GDM1 (cell line): ENCODE results near the gene IPO7.
A peak's percentile ranks its signal among the peaks of the same experiment; 100 is the strongest.
"Not testable (repeated sequence)": the region's sequence is repeated elsewhere in the genome, so short reads cannot be mapped to it uniquely, and the experiment has no call there.

Experiments
- DNase-seq: peaks from one replicate; lab custom pipeline; 2025; lab: John Stamatoyannopoulos, UW

Gene IPO7

GRCh38 chr11:9384535-9385326, at the start of gene IPO7:
Gene IPO7 (plus strand): TSS chr11:9384652. CDS start chr11:9384764, 112 bp downstream.
- DNase-seq = peak; percentile 84

GRCh38 chr11:9341638-9342178, 42.7 kb upstream of the IPO7 start:
- DNase-seq = no peak

GRCh38 chr11:9344061-9344680, 40.3 kb upstream of the IPO7 start:
- no peak for DNase-seq

GRCh38 chr11:9347100-9347499, 37.4 kb upstream of the IPO7 start:
- peak; percentile 38 for DNase-seq

DNA sequence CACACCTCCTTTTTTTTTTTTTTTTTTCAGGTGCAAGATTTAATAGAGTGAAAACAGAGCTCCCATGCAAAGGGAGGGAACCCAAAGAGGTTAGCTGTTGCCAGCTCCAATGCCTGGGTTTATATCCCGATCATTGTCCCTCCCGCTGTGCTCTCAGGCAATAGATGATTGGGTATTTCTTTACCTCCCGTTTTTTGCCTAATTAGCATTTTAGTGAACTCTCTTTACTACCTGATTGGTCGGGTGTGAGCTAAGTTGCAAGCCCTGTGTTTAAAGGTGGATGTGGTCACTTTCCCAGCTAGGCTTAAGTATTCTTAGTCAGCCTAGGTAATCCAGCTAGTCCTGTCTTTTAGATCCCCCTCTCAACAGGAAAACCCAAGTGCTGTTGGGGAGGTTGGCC, 36.7 kb upstream of the IPO7 start:
- not testable (repeated sequence) for DNase-seq

DNA sequence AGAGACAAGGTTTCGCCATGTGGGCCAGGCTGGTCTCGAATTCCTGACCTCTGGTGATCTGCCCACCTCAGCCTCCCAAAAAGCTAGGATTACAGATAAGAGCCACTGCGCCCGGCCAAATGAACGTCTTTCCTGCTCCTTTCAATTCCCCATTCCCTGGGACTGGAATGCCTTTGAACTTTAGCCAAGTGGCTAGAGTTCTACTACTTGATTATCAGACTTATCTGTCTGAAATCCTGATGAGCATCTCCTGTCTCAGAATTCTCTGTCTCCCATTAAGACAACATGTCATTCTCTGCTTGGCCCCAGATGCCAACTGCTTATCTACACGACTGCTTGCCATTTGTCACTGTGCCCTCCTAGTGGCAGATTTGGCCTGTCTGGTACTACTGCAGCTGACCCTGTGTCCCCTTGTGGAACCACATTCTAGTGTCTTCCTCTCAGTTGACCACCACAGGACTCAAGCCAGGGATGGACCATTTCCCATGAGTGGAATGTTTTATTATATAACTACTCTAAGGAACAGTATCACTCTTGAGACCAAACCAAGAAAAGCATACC, 33.1 kb upstream of the IPO7 start:
- DNase-seq = no peak

- no peak for DNase-seq
Measured at GRCh38 chr11:9357041-9357440, 27.4 kb upstream of the IPO7 start.

DNA sequence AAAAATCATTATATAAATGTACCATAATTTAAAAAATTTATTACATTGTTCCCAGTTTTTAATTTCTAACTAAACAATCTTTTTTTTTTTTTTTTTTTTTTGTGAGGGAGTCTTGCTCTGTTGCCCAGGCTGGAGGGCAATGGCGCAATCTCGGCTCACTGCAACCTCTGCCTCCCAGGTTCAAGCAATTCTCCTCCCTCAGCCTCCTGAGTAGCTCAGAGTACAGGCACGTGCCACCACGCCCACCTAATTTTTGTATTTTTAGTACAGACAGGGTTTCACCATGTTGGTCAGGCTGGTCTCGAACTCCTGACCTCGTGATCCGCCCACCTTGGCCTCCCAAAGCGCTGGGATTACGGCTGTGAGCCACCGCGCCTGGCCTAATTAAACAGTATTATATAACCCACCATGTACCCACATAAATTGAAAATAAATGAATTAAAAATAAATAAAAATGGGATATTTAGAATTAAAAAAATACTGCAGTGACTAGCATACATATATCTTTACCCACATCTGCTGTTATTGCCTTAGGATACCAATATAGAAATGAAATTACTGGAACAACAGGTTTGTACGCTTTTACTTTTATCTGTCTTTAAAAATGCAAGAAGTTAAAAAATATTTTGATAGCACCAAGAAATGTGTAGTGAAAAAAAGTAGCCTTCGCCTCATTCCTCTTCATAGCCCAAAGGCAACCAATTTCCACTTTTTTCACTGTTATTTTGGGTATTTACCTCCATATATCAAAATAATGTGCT, 23.4 kb upstream of the IPO7 start:
- DNase-seq = not testable (repeated sequence)

DNA sequence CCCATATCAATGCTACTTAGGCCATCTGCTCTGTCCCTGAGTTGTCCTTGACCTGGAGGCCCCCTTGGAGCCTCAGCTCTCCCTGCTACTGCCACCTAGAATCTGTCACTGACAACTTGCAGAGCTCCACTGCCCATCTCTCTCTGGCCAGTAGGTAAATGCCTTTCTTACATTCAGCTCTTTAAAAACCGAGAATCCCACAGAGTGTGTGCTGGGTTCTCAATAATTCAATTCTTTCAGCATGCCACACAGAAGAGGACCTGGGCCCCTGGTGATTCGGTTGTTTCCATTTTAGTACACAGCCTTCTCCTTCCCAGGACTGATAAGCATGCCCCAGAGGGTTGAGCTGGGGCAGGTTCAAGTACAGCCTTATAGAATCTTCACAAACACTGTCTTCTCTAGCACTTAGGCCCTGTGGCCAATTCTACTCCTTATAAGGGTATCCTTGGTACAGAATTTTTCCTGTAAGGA, 22.0 kb upstream of the IPO7 start:
- no peak for DNase-seq

DNA sequence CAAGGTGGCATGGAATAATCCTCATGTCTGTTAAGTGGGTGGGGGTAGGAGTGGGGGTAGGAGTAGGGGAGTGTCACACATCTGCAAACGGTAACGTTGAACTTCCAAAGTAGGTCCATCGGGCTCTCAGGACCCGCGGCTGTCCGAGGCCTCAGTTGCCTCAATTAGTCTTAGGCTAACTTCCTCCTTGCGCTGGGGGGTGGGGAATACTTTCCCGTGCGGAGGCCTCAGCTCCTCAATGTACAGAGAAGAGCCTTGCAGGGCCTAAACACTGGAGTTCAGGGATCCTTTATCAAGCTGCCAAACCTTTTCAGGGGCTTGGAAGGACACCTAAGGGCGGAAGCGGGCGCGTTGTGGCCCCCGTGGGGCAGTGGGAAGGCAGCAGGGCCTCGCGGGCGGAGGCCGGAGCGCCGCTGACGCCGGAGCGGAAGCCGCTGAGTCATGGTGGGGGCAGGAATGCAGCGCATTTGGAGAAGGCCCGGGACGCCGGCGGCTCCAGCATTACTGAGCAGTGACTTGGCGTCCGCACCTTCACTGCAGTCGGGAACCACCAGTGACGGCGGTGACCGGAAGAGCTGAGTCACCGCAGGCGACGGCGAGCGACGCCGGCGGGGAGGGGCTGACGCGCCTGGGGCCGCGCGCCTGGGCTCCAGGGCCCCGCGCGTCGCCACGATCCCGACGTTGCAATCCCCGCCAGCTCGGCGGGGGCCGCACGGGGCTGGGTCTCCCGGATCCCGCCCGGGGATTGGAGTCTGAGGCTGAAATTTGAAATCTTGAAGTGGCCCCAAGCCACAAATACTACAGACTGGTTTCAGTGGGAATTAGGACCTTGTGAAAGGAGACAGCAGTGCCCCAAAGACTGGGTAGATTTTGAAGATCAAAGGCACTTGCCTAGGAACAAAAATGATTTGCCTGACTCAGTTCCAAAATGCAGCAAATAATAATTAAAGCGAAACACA, 20.2 kb upstream of the IPO7 start:
- DNase-seq = peak; percentile 93

- no peak for DNase-seq
Measured at GRCh38 chr11:9367551-9367950, 16.9 kb upstream of the IPO7 start.

DNA sequence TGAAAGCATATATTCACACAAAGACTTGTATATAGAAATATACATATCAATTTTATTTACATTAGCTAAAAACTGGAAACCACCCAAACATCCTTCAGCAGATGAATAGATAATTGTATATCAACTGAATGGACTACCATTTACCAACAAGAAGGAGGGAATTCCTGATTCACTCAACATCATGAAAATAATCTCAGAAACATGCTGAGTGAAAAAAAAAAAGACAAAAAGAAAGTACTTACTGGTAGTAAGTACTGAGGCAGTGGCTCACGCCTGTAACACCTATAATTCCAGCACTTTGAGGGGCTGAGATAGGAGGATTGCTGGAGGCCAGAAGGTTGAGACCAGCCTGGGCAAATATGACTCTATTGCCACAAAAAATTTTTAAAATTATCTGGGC, 7.4 kb upstream of the IPO7 start:
- no peak for DNase-seq

DNA sequence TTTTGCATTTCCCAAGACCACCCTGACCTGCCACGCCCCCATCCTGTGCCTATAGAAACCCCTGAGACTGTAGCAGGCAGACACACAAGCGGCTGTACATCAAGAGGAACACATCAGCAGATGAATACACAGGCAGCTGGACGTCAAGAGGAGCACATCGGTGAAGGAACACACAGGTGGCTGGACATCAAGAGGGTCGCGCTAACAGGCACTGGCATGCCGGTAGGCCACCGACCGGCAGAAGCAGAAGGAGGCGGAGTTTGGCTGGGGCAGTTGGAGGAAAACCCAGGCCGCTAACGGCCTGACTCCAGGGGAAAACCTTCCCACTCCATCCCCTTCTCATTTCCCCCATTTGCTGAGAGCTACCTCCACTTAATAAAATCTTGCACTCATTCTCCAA, 5.4 kb upstream of the IPO7 start:
- no peak for DNase-seq

DNA sequence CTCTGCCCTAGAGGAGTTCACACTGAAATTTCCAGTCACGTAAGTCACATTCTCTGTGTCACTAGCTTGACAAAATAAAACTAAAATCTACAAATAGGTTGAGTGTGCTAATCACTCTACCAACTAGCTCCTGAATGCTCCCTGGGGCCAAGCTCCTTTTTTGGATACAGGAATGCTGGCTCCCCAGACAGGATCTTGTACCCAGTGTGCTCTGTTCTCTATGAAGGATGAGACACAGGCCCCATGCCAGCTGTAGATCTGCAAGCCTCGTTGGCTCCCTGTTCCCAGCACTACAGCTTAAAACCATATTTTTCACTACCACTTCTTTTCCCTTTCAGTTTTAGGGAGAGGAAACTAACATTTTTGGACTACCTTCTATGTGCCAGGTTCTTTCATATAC, 3.7 kb upstream of the IPO7 start:
- DNase-seq = no peak

DNA sequence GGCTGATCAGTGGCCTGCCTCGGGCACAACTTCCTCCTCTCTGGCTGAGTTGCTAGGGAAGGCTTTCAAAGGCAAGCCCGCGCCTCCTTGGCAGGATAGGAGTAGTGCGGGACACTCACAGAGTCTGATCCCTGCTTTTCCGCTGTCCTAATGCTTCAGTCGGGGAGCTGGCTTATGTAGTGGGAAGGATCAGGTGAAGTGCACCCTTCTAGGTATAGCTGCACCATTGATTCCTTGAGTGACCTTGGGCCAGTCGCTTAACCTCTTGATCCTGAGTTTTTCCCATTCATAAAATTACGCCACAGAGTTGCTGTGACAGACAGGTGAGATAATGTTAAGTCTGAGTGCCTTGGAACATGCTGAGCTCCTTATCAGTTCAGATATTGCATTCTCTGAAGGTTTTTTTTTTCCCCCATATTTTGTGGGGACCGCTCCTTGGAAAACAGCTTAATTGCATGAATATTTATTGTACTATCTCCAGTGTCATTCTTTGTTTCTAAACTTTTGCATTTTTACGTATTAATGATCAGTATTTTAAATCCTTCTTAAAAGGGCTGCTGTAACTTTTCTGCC, 961 bp downstream of the IPO7 start:
- DNase-seq = no peak

DNA sequence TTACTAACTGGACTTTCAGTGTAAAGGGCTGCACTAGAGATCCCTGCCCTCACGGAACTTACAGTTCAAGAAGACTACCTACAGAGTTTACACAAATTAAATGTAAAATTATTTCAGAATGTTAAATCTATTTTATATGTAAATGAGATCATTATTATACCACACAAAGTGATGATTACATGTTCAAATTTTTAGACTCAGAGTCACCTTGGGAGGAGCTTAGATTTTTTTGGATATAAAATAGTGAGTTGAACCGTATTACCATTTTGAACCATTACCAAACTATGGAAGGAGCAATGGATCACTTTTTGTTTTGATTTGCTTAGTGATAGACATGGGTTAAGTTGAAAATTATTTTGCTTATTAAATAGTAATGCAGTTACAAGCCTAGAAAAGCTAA, 1.6 kb downstream of the IPO7 start:
- no peak for DNase-seq

- DNase-seq = no peak
Measured at GRCh38 chr11:9386901-9387300, 2.4 kb downstream of the IPO7 start.

DNA sequence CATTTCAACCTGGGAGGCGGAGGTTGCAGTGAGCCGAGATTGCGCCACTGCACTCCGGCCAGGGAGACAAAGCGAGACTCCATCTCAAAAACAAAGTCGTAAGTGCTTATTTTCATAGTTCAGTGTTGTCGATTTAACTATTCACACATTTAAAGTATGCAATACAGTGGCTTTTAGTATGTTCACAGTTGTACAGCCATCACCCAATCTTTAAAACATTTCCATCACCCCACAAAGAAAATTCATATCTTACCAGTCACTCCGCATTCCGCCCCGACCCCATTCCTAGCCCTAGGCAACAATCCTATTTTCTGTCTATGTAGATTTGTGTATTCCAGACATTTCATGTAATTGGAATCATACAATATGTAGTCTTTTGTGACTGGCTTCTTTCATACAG, 11.9 kb downstream of the IPO7 start:
- DNase-seq = no peak

DNA sequence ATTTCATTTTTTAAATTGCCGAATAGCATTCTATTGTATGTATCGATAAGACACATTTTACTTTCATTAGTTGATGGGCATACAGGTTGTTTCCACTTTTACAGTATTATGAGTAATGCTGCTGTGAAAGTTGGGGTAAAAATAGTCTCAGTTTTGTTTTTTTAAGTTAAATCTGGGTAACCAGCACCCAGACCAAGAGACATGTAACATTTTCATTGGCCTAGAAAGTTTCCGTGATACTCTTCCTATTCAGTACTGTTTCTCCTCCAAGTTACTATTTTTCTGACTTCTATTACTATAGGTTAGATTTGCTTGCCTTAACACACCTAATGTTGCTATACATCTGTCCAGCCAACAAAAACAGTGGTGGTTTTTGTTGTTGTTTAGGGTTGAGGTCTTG, 12.3 kb downstream of the IPO7 start:
- no peak for DNase-seq

GRCh38 chr11:9397746-9398680, 13.6 kb downstream of the IPO7 start:
- no peak for DNase-seq
